HTR-8/SVneo (cell line): ENCODE measurements around the gene PTTG1.

ENCODE experiments used
- DNase-seq: peaks from one replicate; pipeline ENCODE4 v3.0.0; 2011; ENCODE audit warnings: low spot score, mixed read lengths; ENCODE audit not compliant: insufficient read length
- FAIRE-seq: peaks from 2 replicates; lab custom pipeline; 2011; peaks lifted over from hg19 to GRCh38; lab: Jason Lieb, UNC

The PTTG1 gene

GRCh38 chr5:160421625-160422258 is at the start of gene PTTG1:
Gene PTTG1 (plus strand): TSS chr5:160421855. CDS start chr5:160422313, 458 bp downstream.
- DNase-seq (peak; percentile 89), FAIRE-seq (peak; percentile 38)

- FAIRE-seq: no peak
Measured at GRCh38 chr5:160375166-160375565, 46.5 kb upstream of the PTTG1 start.

GRCh38 chr5:160375701-160376100 is 46.0 kb upstream of the PTTG1 start:
- DNase-seq: no peak
- no peak for FAIRE-seq

More at GRCh38 chr5:160375166-160375565, 46.5 kb upstream of the PTTG1 start:
- DNase-seq: no peak

GRCh38 chr5:160376416-160376815 is 45.2 kb upstream of the PTTG1 start:
- FAIRE-seq: no peak

GRCh38 chr5:160377651-160378050 is 44.0 kb upstream of the PTTG1 start:
- FAIRE-seq (no peak), DNase-seq (no peak)

More at GRCh38 chr5:160376416-160376815, 45.2 kb upstream of the PTTG1 start:
- no peak for DNase-seq

GRCh38 chr5:160378330-160378729 is 43.3 kb upstream of the PTTG1 start:
- no peak for DNase-seq
- no peak for FAIRE-seq

GRCh38 chr5:160379511-160379910 is 42.1 kb upstream of the PTTG1 start:
- DNase-seq (no peak), FAIRE-seq (no peak)

GRCh38 chr5:160380041-160380440 is 41.6 kb upstream of the PTTG1 start:
- no peak for FAIRE-seq
- no peak for DNase-seq

GRCh38 chr5:160382346-160382745 is 39.3 kb upstream of the PTTG1 start:
- FAIRE-seq (no peak), DNase-seq (no peak)

- FAIRE-seq (no peak), DNase-seq (no peak)
Measured at GRCh38 chr5:160384681-160385080, 37.0 kb upstream of the PTTG1 start.

GRCh38 chr5:160385496-160385895 is 36.2 kb upstream of the PTTG1 start:
- no peak for DNase-seq
- no peak for FAIRE-seq

GRCh38 chr5:160387445-160387844 is 34.2 kb upstream of the PTTG1 start:
- no peak for FAIRE-seq
- no peak for DNase-seq

GRCh38 chr5:160390787-160391696 is 30.6 kb upstream of the PTTG1 start:
- no peak for DNase-seq
- no peak for FAIRE-seq

- FAIRE-seq (peak; percentile 13), DNase-seq (no peak)
Measured at GRCh38 chr5:160395111-160395510, 26.5 kb upstream of the PTTG1 start.

- DNase-seq: no peak
- no peak for FAIRE-seq
Measured at GRCh38 chr5:160397492-160397891, 24.2 kb upstream of the PTTG1 start.

- FAIRE-seq (no peak), DNase-seq (no peak)
Measured at GRCh38 chr5:160398806-160399205, 22.8 kb upstream of the PTTG1 start.

- FAIRE-seq: no peak
- peak; percentile 97 for DNase-seq
Measured at GRCh38 chr5:160399402-160400353, 22.0 kb upstream of the PTTG1 start, which contains the start of gene FAM200C. Gene FAM200C (minus strand): TSS chr5:160400054. CDS start chr5:160395490, 4,564 bp downstream.

GRCh38 chr5:160418561-160419457 is 2.8 kb upstream of the PTTG1 start, which contains the start of gene SLU7:
Gene SLU7 (minus strand): TSS chr5:160419081. CDS start chr5:160415294, 3,787 bp downstream.
- peak; percentile 93 for DNase-seq
- no peak for FAIRE-seq
